Panc1 (cell line): ENCODE results near the gene ASMTL.

Experiments used
- SIN3A ChIP-seq: IDR thresholded peaks from 2 replicates; pipeline ENCODE4 v1.6.1; 2012; ENCODE audit warnings: low read depth, mild to moderate bottlenecking, low read length, moderate library complexity, borderline replicate concordance; ENCODE audit not compliant: insufficient read depth
- TF ChIP-seq, protein P1 (sequence below): fragments of 450-650 bp; IDR thresholded peaks from 2 replicates; pipeline ENCODE4 v1.5.1; 2017; ENCODE audit warnings: mild to moderate bottlenecking
- TF ChIP-seq, protein P2 (sequence below), 2 experiments: IDR thresholded peaks; 2 replicates each; pipeline ENCODE4 v1.6.1; 2011 to 2012; ENCODE audit warnings: low read depth in 2 of 2, control low read depth in 1 of 2, low read length in 1 of 2, mild to moderate bottlenecking in 1 of 2, moderate library complexity in 1 of 2; ENCODE audit not compliant: insufficient read depth in 1 of 2

DNA sequence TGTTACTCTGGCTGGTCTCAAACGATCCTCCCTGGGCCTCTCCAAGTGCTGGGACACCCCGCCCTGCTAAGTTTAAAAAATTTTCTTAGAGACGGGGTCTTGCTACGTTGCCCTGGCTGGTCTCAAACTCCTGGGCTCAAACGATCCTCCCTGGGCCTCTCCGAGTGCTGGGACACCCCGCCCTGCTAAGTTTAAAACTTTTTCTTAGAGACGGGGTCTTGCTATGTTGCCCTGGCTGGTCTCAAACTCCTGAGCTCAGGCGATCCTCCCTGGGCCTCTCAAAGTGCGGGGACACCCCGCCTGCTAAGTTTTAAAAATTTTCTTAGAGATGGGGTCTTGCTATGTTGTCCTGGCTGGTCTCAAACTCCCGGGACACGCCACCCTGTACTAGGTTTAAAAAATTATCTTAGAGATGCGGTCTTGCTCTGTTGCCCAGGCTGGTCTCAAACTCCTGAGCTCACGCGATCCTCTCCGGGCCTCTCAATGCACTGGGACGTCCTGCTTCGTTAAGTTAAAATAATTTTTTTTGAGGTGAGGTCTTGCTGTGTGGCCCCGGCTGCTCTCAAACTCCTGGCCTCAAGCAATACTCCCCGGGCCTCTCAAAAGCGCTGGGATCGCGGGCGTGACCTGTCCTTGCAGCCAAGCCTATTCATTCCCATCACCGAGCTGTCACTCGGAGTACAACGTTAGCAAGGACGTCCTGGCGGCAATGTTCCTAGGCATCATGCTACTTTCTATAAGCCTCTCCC is 61.9 kb downstream of the ASMTL start:
- TF ChIP-seq, protein P1, sequence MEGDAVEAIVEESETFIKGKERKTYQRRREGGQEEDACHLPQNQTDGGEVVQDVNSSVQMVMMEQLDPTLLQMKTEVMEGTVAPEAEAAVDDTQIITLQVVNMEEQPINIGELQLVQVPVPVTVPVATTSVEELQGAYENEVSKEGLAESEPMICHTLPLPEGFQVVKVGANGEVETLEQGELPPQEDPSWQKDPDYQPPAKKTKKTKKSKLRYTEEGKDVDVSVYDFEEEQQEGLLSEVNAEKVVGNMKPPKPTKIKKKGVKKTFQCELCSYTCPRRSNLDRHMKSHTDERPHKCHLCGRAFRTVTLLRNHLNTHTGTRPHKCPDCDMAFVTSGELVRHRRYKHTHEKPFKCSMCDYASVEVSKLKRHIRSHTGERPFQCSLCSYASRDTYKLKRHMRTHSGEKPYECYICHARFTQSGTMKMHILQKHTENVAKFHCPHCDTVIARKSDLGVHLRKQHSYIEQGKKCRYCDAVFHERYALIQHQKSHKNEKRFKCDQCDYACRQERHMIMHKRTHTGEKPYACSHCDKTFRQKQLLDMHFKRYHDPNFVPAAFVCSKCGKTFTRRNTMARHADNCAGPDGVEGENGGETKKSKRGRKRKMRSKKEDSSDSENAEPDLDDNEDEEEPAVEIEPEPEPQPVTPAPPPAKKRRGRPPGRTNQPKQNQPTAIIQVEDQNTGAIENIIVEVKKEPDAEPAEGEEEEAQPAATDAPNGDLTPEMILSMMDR: no peak
- TF ChIP-seq, protein P2, sequence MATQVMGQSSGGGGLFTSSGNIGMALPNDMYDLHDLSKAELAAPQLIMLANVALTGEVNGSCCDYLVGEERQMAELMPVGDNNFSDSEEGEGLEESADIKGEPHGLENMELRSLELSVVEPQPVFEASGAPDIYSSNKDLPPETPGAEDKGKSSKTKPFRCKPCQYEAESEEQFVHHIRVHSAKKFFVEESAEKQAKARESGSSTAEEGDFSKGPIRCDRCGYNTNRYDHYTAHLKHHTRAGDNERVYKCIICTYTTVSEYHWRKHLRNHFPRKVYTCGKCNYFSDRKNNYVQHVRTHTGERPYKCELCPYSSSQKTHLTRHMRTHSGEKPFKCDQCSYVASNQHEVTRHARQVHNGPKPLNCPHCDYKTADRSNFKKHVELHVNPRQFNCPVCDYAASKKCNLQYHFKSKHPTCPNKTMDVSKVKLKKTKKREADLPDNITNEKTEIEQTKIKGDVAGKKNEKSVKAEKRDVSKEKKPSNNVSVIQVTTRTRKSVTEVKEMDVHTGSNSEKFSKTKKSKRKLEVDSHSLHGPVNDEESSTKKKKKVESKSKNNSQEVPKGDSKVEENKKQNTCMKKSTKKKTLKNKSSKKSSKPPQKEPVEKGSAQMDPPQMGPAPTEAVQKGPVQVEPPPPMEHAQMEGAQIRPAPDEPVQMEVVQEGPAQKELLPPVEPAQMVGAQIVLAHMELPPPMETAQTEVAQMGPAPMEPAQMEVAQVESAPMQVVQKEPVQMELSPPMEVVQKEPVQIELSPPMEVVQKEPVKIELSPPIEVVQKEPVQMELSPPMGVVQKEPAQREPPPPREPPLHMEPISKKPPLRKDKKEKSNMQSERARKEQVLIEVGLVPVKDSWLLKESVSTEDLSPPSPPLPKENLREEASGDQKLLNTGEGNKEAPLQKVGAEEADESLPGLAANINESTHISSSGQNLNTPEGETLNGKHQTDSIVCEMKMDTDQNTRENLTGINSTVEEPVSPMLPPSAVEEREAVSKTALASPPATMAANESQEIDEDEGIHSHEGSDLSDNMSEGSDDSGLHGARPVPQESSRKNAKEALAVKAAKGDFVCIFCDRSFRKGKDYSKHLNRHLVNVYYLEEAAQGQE (IDR thresholded peaks at IDR 0.05; ENCODE audit: insufficient read depth in 1 of 2, low read depth in 2 of 2, low read length in 1 of 2): no peak
- TF ChIP-seq SIN3A: no peak
